GM19328 (cell line): ENCODE data around the gene TBCD.
A peak's percentile ranks its signal among the peaks of the same experiment; 100 is the strongest.

Experiments
- ATAC-seq: cut with Tn5 transposase; IDR thresholded peaks from one replicate; pipeline ENCODE4 v1.9.1; 2021; ENCODE audit warnings: mild to moderate bottlenecking, moderate library complexity; ENCODE audit not compliant: unreplicated experiment

Gene TBCD

GRCh38 chr17:82848022-82848592 lies 96.2 kb downstream of the TBCD start:
- ATAC-seq: no peak

GRCh38 chr17:82849076-82849945 lies 97.4 kb downstream of the TBCD start:
- ATAC-seq: no peak

GRCh38 chr17:82851381-82851780 lies 99.5 kb downstream of the TBCD start:
- ATAC-seq: no peak

GRCh38 chr17:82854226-82854625 lies 102.4 kb downstream of the TBCD start:
- no peak for ATAC-seq

GRCh38 chr17:82856361-82856760 lies 104.5 kb downstream of the TBCD start:
- ATAC-seq: no peak

- no peak for ATAC-seq
These were observed 106.7 kb downstream of the TBCD start for GRCh38 chr17:82858376-82859126.

GRCh38 chr17:82859431-82860403 lies 107.9 kb downstream of the TBCD start:
- ATAC-seq: no peak

GRCh38 chr17:82860606-82861392 lies 108.9 kb downstream of the TBCD start:
- no peak for ATAC-seq

GRCh38 chr17:82861393-82861775 lies 109.5 kb downstream of the TBCD start:
- ATAC-seq: no peak

GRCh38 chr17:82862191-82862590 lies 110.3 kb downstream of the TBCD start:
- no peak for ATAC-seq

- ATAC-seq: no peak
These were observed 111.0 kb downstream of the TBCD start for GRCh38 chr17:82862737-82863382.

- ATAC-seq: no peak
These were observed 111.6 kb downstream of the TBCD start for GRCh38 chr17:82863383-82863940.

- ATAC-seq: peak; percentile 81
These were observed 112.3 kb downstream of the TBCD start for GRCh38 chr17:82863941-82864712.

GRCh38 chr17:82864713-82865248 lies 112.9 kb downstream of the TBCD start:
- ATAC-seq: no peak

GRCh38 chr17:82865274-82865673 lies 113.4 kb downstream of the TBCD start:
- ATAC-seq: no peak

GRCh38 chr17:82865774-82866395 lies 114.0 kb downstream of the TBCD start:
- ATAC-seq: no peak

GRCh38 chr17:82866590-82867191 lies 114.8 kb downstream of the TBCD start:
- no peak for ATAC-seq
